ENCODE results near the gene CASZ1. TPM values are rescaled to one million over a fixed set of nuclear protein-coding genes. Genes with fewer than 3 reads are reported as not detected.

Gene CASZ1
- total RNA-seq, 1 donor from 2014 or later: 57.8 TPM

- ATAC-seq (peak; percentile 69), DNase-seq (no peak)
- intact Hi-C loops (cut with micrococcal nuclease): no loop called here
These were observed 110.5 kb downstream of the CASZ1 start for GRCh38 chr1:10685808-10686403.

DNA sequence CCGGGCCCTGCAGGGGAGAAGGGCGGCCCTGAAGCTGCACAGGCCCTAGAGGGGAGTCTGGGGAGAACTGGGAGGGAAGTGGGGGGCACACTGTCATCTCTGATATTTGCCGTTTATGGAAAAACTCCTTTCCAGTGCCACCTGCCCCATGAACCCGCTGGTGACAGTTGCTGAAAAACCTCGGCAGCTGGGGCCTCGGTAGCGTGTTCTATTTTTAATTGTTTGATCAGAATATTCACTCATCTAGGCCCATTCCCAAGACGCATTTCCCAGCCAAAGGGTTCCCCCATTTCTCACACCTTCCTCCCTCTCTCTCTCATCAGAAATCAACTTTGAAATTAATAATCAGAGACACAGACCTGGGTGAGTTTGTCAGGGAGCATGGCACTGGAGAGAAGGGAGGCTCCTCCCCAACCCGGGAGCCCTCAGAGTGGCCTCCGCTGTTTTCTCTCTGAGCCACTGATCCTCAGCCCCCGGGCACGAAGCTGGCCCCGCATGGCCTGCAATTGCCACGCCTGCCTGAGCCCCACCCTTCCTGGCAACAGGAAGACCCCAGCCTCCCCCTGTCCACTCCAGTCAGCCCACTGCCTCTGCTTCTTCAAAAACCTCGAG, 111.1 kb downstream of the CASZ1 start:
- intact Hi-C loops (cut with micrococcal nuclease): no loop called here
- no peak for DNase-seq
- ATAC-seq: peak; percentile 8

DNA sequence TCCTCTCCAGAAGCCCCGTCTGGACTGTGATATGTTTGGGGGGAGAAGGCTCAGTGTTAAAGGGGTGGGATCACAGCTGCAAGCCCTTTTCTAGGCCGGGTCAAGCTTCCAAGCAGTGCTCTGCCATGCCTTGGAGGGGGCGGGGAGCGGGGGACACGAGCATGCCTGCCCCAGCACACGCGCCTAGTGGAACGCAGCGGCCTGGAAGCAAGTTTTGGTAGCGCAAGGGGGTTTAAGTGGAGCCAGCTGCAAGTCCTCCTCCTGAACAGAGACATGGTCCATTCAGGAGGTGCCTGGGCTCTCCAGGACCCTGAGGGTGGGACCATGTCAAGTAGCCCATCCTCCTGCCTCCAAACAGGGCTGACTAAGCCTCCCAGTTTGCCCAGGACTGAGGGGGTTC, 112.2 kb downstream of the CASZ1 start:
- no peak for DNase-seq
- no peak for ATAC-seq
- intact Hi-C loops (cut with micrococcal nuclease): no loop called here

DNA sequence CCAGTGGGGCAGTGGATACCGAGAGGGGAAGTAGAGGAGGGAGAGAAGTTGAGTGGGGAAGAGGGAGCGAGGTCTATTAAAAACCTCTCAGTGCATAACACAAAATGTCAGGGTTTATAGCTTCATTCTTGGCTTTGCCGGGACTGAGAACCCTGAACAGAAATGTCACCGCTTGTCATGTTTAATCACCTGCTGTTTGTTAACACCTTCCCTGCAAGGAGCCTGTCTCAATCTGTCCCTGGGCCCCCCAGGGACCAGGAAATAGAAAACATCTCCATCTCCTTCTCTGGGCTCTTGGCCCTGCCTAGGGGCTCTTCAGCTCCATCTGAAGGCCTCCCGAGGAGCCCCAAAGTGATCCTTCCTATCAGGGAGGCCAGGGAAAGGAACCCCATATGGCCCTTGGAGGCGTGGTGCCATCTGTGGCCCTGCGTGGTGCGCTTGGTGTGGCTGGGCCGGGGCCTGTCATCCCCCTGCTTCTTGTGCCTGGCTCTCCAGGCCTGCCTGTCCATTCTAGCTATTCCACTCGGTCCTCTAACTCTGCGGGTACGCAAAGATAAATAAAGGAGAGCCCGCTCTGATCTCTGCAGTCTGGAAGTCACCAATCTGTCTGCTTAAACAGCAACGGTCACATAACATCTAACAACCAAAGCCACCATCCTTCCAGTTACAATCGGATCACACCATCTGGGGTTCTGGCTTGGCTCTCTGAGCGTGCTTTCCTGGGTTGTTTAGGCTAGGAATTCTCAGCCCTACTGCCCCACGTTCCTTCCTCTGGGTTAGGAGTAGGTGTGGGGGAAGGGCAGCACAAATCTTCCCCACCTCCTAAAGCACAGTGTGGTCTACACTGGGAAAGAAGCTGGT, 113.8 kb downstream of the CASZ1 start:
- ATAC-seq: no peak
- intact Hi-C loops (cut with micrococcal nuclease): no loop called here
- no peak for DNase-seq

DNA sequence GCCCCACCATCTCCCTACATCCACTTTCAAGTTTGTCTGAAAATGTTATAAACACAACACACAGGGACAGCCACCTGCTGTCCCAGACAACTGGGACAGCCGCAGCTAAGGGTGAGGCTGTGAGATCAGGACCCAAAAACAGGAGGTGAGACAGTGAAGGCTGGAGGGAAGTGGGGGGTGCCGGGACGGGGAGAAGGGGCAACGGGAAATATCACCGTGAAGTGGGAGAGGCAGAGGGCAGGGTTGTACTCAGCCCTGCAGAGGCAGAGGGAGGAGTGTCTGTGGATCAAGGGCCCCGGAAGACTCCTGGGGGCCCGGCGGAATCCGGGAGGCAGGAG, 114.4 kb downstream of the CASZ1 start:
- DNase-seq (no peak), ATAC-seq (no peak)
- intact Hi-C loops (cut with micrococcal nuclease): no loop called here

- DNase-seq: no peak
- ATAC-seq: peak; percentile 17
- intact Hi-C loops (cut with micrococcal nuclease): no loop called here
These were observed 114.9 kb downstream of the CASZ1 start for GRCh38 chr1:10681296-10682107.

GRCh38 chr1:10680487-10680886, 116.0 kb downstream of the CASZ1 start:
- ATAC-seq: no peak
- intact Hi-C loops (cut with micrococcal nuclease): no loop called here

GRCh38 chr1:10679496-10680220, 116.8 kb downstream of the CASZ1 start:
- ATAC-seq (no peak), DNase-seq (no peak)
- intact Hi-C loops (cut with micrococcal nuclease): no loop called here

More at GRCh38 chr1:10680487-10680886, 116.0 kb downstream of the CASZ1 start:
- no peak for DNase-seq

DNA sequence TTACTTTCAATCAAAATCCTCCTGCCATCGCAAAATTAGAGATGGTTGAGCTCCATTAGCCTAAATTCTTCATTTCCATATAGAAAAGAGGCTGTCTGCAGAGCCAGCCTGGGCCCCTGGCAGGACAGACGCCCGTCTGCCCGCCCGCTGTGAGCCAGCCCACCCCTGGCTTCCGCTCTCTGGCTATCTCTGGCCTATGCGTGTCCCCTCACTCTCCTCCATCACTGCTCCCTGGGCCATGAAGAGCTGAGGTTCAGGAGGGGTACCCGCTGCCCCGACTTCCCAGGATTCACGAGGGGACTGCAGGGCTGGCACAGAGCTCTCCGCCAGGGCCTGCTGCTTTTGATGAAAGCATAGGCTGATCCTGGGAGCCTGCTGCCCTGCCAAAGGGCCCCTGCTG, 117.6 kb downstream of the CASZ1 start:
- intact Hi-C loops (cut with micrococcal nuclease): no loop called here
- DNase-seq: no peak
- ATAC-seq: no peak

DNA sequence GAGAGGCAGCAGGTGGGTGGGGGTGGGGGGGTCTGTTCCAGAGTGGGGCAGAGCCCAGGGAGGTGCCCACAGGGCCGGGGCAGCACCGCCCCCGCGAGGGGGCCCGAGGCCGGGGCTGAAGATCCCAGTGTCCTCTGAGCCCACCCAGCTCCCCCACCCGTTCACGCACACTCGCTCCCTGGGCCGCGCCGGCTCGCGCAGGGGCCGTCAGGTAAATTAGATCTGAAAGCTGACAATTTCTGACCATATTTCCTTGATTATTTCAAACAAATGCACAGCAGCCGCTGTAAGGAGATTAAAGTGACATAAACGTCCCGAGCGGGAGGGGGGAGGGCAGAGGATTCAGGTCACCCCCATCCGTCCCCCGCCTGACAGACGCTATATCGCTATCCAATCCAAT, 118.0 kb downstream of the CASZ1 start:
- ATAC-seq: no peak
- intact Hi-C loops (cut with micrococcal nuclease): no loop called here
- DNase-seq: no peak

DNA sequence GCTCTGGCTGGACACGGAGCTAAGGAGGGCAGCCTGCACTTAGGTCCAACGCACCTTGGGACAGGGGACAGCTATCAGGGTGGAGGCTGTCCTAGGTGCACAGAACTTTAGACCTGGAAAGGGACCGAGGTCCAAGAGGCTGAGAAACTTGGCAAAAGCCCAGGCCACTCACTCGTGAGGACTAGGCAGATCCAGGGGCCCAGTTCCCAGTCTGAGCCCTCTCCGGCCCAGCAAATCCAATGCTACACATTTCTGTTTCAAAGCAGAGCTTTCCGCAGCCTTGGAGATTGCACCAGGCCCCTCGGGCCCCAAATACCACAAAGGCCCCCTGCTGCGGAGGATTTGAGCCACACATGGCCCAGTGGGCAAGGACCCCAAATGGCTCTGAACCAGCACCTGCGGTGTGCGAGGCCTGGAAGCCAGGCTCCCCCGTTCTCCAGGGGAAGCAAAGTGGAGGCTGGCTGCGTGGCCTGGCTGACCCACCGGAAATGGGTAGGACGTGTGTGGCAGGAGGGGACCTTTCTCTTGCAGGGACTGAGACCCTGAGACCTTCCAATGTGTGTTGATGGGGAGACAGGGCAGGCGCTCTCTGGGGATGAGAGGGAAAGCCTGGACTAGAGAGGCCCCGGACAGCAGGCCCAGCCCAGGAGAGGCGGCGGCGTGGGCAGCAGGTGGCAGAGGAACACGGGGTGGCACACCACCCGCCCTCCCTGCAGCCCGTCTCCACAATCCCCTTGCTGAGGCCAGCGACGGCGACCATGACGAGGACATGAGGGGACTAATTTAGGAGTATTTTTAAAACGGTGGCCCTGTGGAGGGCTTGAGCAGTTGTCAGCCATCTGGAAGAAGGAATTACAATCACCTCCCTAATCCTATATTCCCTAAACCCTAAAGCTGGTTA, 118.7 kb downstream of the CASZ1 start:
- intact Hi-C loops (cut with micrococcal nuclease): no loop called here
- ATAC-seq: peak; percentile 60
- DNase-seq: peak; percentile 70

DNA sequence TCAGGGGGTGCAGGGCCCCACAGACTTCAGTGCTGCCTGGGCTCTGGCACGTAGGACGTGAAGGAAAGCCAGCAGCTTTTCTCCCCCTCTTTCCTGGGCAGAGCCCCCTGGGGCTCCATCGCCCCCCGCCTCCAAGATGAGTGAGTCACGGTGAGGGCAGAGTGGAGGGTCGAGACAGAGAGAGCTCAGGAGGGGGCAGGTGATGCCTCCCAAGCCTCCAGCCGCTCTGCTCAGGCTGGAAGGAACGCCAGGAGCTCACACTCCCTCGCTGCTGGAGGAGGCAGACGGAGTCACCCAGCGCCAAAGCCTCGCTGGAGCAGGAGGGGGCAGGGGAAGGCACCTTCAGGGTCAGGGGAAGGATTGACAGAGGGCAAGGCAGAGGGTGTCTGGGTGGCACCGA, 119.5 kb downstream of the CASZ1 start:
- no peak for ATAC-seq
- intact Hi-C loops (cut with micrococcal nuclease): no loop called here
- no peak for DNase-seq

GRCh38 chr1:10675813-10676212, 120.6 kb downstream of the CASZ1 start:
- intact Hi-C loops (cut with micrococcal nuclease): no loop called here
- no peak for ATAC-seq
- no peak for DNase-seq

DNA sequence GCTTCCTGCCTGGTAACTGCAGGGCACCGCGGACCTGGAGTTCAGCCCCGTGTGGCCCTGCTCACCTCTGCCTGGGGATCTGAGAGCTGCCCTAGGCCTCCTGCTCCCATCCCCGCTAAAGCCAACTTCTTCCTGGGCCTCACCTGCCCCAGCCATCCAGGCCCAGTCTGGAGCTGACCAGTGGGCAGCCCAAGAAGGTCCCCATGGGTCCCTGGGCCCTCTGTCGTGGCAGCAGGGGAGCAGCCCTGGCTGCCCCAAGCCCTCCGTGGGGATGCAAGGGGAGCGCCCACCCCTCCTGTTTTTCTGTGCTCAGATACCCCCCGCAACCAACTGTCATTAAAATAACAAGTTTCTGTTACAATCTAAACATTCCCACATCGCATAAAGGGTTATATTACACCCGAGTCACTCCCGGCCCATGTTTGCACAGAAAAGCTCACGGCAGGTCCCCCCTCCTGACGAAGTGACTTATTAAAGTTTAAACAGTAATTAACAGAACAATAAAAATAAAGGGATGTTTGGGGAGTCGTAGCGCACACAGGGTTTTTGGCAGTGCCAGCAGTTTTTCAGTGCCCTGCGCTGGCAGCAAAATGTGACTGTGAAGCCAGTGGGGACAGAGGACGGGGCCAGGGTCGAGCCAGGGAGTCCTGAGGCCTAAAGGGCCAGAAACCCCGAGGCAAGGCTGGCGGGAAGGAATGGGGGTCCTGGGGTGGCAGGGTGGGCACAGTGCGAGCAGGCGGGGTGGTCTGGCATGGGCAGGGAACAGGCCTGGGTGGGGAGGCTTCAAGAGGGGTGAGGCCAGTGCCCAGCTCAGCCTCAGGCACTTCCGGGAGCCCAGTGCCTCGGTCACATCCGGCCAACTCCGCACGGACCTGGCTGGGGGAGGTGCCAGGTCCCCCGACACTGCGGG, 121.5 kb downstream of the CASZ1 start:
- DNase-seq: no peak
- no peak for ATAC-seq
- intact Hi-C loops (cut with micrococcal nuclease): no loop called here

- ATAC-seq: no peak
- intact Hi-C loops (cut with micrococcal nuclease): no loop called here
- DNase-seq: no peak
These were observed 122.2 kb downstream of the CASZ1 start for GRCh38 chr1:10674222-10674621.

GRCh38 chr1:10673109-10673711, 123.2 kb downstream of the CASZ1 start:
- intact Hi-C loops (cut with micrococcal nuclease): no loop called here
- ATAC-seq: no peak

More at GRCh38 chr1:10673109-10673711, 123.2 kb downstream of the CASZ1 start:
- no peak for DNase-seq
